ENCODE data around the gene EIF2B2. TPM values are rescaled to one million over a fixed set of nuclear protein-coding genes. Genes with fewer than 3 reads are reported as not detected.

EIF2B2 gene
- total and polyA plus RNA-seq, 9 of the 15 experiments (the other 6 are each of a cell fraction or from before 2014, with no cell fraction given): 10.6 to 94.1 (median 38.9) TPM

GRCh38 chr14:74977901-74978385 is 24.8 kb upstream of the EIF2B2 start:
- no peak overlapping the region for H3K27ac ChIP-seq (ENCODE audit: extremely low read depth, low read depth, low read length)
- no peaks in the 10 kb centered on the region for H3K36me3 ChIP-seq (ENCODE audit: control insufficient read depth, insufficient read depth, low read length)
- no peak overlapping the region for H3K9ac ChIP-seq (ENCODE audit: insufficient read depth in 1 of 2, low read depth in 2 of 2, low read length in 2 of 2)
- POLR2A ChIA-PET: no interaction called here
- no peak overlapping the region for H2AFZ ChIP-seq (ENCODE audit: low read depth, low read length)
- no peaks in the 10 kb centered on the region for H4K20me1 ChIP-seq (replicated peaks; ENCODE audit: control insufficient read depth, insufficient read depth, low read length)
- no peak overlapping the region for H3K4me3 ChIP-seq
- no peaks in the 10 kb centered on the region for H3K79me2 ChIP-seq (ENCODE audit: control insufficient read depth, insufficient read depth, low read length)
- in situ Hi-C loops (cut with MboI): no loop called here
- H3K4me1 ChIP-seq (replicated peaks in 1 of 2; ENCODE audit: control insufficient read depth in 2 of 2, insufficient read depth in 2 of 2, low read length in 2 of 2): peaks cover 0 to 33% of the 10 kb centered on the region in 2 experiments; a peak in 2 of 5 replicates
- WGBS (ENCODE audit: insufficient coverage, low coverage, missing lambda C conversion rate): 15% methylated on average over 4 of the region's 6 CpGs
- no TSS peak for BruUV-seq (replicated peaks)
- DNase-seq (ENCODE audit: extremely low read depth in 1 of 4, low spot score in 3 of 4) (peak in 1 of 4 experiments; percentile 1), FAIRE-seq (no peak), ATAC-seq (no peak)
- H3K27me3 ChIP-seq (ENCODE audit: control insufficient read depth in 2 of 2, insufficient read depth in 2 of 2, low read length in 2 of 2): no peaks in the 10 kb centered on the region
- H3K4me2 ChIP-seq (ENCODE audit: insufficient read depth, low read length): no peak overlapping the region
- CTCF ChIA-PET (ENCODE audit: low intra/inter-chr PET ratio): no interaction called here
- no peaks in the 10 kb centered on the region for H3K9me1 ChIP-seq (ENCODE audit: control insufficient read depth, insufficient read depth, low read length)
- no peaks in the 10 kb centered on the region for H3K9me3 ChIP-seq (replicated peaks; ENCODE audit: control insufficient read depth, insufficient read depth, low read depth, low read length)
- TF ChIP-seq ZC3H8 (IDR thresholded peaks at IDR 0.05) (no peak), ZNF696 (CRISPR knock-in tag; conservative IDR thresholded peaks at IDR 0.05) (no peak), MEF2D (tag; conservative IDR thresholded peaks at IDR 0.05; ENCODE audit: low read depth) (no peak), ZNF232 (CRISPR knock-in tag; IDR thresholded peaks at IDR 0.05) (no peak), ZSCAN32 (CRISPR knock-in tag; IDR thresholded peaks at IDR 0.05) (no peak), ZNF551 (CRISPR knock-in tag; IDR thresholded peaks at IDR 0.05) (no peak), MAX (CRISPR knock-in tag; IDR thresholded peaks at IDR 0.05) (no peak), MCM2 (IDR thresholded peaks at IDR 0.05; ENCODE audit: low read depth) (no peak), MBD1 (CRISPR knock-in tag; IDR thresholded peaks at IDR 0.05) (no peak), SP2 (IDR thresholded peaks at IDR 0.05; ENCODE audit: extremely low read depth, low read depth, low read length, poor library complexity, severe bottlenecking) (no peak), SNIP1 (IDR thresholded peaks at IDR 0.05; ENCODE audit: low read depth) (no peak), ZNF174 (CRISPR knock-in tag; IDR thresholded peaks at IDR 0.05) (no peak), ARID3A (IDR thresholded peaks at IDR 0.05; ENCODE audit: borderline replicate concordance, low read depth, low read length) (no peak), CBX2 (IDR thresholded peaks at IDR 0.05; ENCODE audit: insufficient read depth, low read length, poor library complexity, severe bottlenecking) (no peak), ZNF140 (CRISPR knock-in tag; IDR thresholded peaks at IDR 0.05) (no peak)
- intact Hi-C loops (cut with micrococcal nuclease): no loop called here
